KMS-11 (cell line): Measurements from ENCODE around the gene CACNA1G.

Experiments
- H2AFZ ChIP-seq: fragments of 200-600 bp; sonication (generic); 2 replicates; pipeline ENCODE4 v1.6.1; 2016; ENCODE audit warnings: antibody characterized with exemption, mixed run types, low read depth
- H3K27ac ChIP-seq: fragments of 200-600 bp; sonication (generic); 2 replicates; pipeline ENCODE4 v1.6.1; 2016; ENCODE audit warnings: mild to moderate bottlenecking, mixed run types
- H3K27me3 ChIP-seq: fragments of 200-600 bp; sonication (generic); 2 replicates; pipeline ENCODE4 v1.6.1; 2017; ENCODE audit warnings: mild to moderate bottlenecking, low read depth, mixed run types, moderate library complexity; ENCODE audit not compliant: insufficient read depth
- H3K36me3 ChIP-seq: fragments of 200-600 bp; sonication (generic); 2 replicates; pipeline ENCODE4 v1.6.1; 2017; ENCODE audit warnings: mild to moderate bottlenecking, mixed run types; ENCODE audit not compliant: insufficient read depth
- H3K4me1 ChIP-seq: fragments of 200-600 bp; sonication (generic); 2 replicates; pipeline ENCODE4 v1.6.1; 2016; ENCODE audit warnings: mild to moderate bottlenecking, low read depth, mixed run types; ENCODE audit not compliant: poor library complexity, severe bottlenecking
- H3K4me2 ChIP-seq: fragments of 200-600 bp; sonication (generic); 2 replicates; pipeline ENCODE4 v1.7.0; 2016; ENCODE audit warnings: mild to moderate bottlenecking, mixed run types
- H3K4me3 ChIP-seq: fragments of 200-600 bp; sonication (generic); IDR thresholded peaks from 2 replicates; pipeline ENCODE4 v1.6.1; 2017; ENCODE audit warnings: low read depth, low read length, mixed read lengths; ENCODE audit not compliant: insufficient read depth
- H3K79me2 ChIP-seq: fragments of 200-600 bp; sonication (generic); 2 replicates; pipeline ENCODE4 v1.6.1; 2016; ENCODE audit warnings: low read depth, mixed run types; ENCODE audit not compliant: insufficient read depth
- H3K9ac ChIP-seq: fragments of 200-600 bp; sonication (generic); 2 replicates; pipeline ENCODE4 v1.6.1; 2016; ENCODE audit warnings: mild to moderate bottlenecking, mixed run types
- H4K20me1 ChIP-seq: fragments of 200-600 bp; sonication (generic); 2 replicates; pipeline ENCODE4 v1.6.1; 2016; ENCODE audit warnings: mild to moderate bottlenecking, mixed run types; ENCODE audit not compliant: insufficient read depth
- CTCF ChIP-seq: fragments of 200-600 bp; sonication (generic); conservative IDR thresholded peaks from 2 replicates; pipeline ENCODE4 v1.6.1; 2017; ENCODE audit warnings: low read depth, mild to moderate bottlenecking, antibody characterized with exemption, low read length, moderate library complexity, mixed read lengths

The CACNA1G gene

GRCh38 chr17:50558941-50559614 is 1.4 kb upstream of the CACNA1G start:
- H4K20me1 ChIP-seq: no peaks in the 10 kb centered on the region
- peaks cover 9% of the 10 kb centered on the region for H3K4me1 ChIP-seq
- H3K27ac ChIP-seq: no peak overlapping the region
- TF ChIP-seq CTCF: no peak
- H3K4me3 ChIP-seq: no peak overlapping the region
- H3K27me3 ChIP-seq: peaks cover 38% of the 10 kb centered on the region
- no peaks in the 10 kb centered on the region for H3K79me2 ChIP-seq
- no peak overlapping the region for H2AFZ ChIP-seq
- no peaks in the 10 kb centered on the region for H3K36me3 ChIP-seq
- H3K9ac ChIP-seq: no peak overlapping the region
- no peak overlapping the region; the same call in 1 of the 2 replicates for H3K4me2 ChIP-seq

GRCh38 chr17:50559674-50560184 is 786 bp upstream of the CACNA1G start:
- Histone ChIP-seq H3K9ac (no peak overlapping the region), H3K4me3 (no peak overlapping the region), H3K4me1 (peaks cover 9% of the 10 kb centered on the region), H3K36me3 (no peaks in the 10 kb centered on the region), H4K20me1 (no peaks in the 10 kb centered on the region), H3K4me2 (peak overlapping the region; percentile 82), H3K79me2 (no peaks in the 10 kb centered on the region), H3K27me3 (peaks cover 43% of the 10 kb centered on the region), H2AFZ (peak overlapping the region; percentile 84), H3K27ac (no peak overlapping the region)
- no peak for TF ChIP-seq CTCF

GRCh38 chr17:50560931-50561745 is 623 bp downstream of the CACNA1G start:
- Histone ChIP-seq H3K4me2 (peak overlapping the region; percentile 82), H3K4me1 (peaks cover 9% of the 10 kb centered on the region), H4K20me1 (no peaks in the 10 kb centered on the region), H3K9ac (no peak overlapping the region), H3K79me2 (no peaks in the 10 kb centered on the region), H3K36me3 (no peaks in the 10 kb centered on the region), H3K4me3 (no peak overlapping the region), H3K27me3 (peaks cover 56% of the 10 kb centered on the region), H2AFZ (peak overlapping the region; percentile 84; the same call in 1 of the 2 replicates), H3K27ac (no peak overlapping the region)
- TF ChIP-seq CTCF: no peak

- no peak overlapping the region for H3K9ac ChIP-seq
- TF ChIP-seq CTCF: no peak
- no peak overlapping the region for H3K27ac ChIP-seq
- no peak overlapping the region for H3K4me3 ChIP-seq
- H3K79me2 ChIP-seq: no peaks in the 10 kb centered on the region
- H2AFZ ChIP-seq: no peak overlapping the region
- H3K4me1 ChIP-seq: peaks cover 9% of the 10 kb centered on the region
- no peak overlapping the region for H3K4me2 ChIP-seq
- no peaks in the 10 kb centered on the region for H4K20me1 ChIP-seq
- no peaks in the 10 kb centered on the region for H3K36me3 ChIP-seq
- H3K27me3 ChIP-seq: peaks cover 62% of the 10 kb centered on the region
Observed at GRCh38 chr17:50561746-50562141, 1.2 kb downstream of the CACNA1G start.
